Peyer's patch (tissue), 4 donors: ENCODE measurements around the gene EYA2. TPM values are rescaled to one million over a fixed set of nuclear protein-coding genes. Genes with fewer than 3 reads are reported as not detected.

Experiments
- DNase-seq, 3 donors: peaks; one replicate each; pipeline ENCODE4 v3.0.0-alpha.2; 2017 to 2019
- H3K27ac ChIP-seq, 4 donors: fragments of 200-600 bp; sonication (generic); one replicate each; pipeline ENCODE4 v1.5.1; 2016 to 2019
- H3K27me3 ChIP-seq, 2 donors: fragments of 200-600 bp; sonication (generic); one replicate each; pipeline ENCODE4 v1.5.1; 2019
- H3K36me3 ChIP-seq, 3 donors: fragments of 200-600 bp; sonication (generic); one replicate each; pipeline ENCODE4 v1.5.1; 2016 to 2019
- H3K4me1 ChIP-seq, 4 donors: fragments of 200-600 bp; sonication (generic); one replicate each; pipeline ENCODE4 v1.5.1; 2016 to 2019
- H3K4me3 ChIP-seq, 4 donors: fragments of 200-600 bp; sonication (generic); 1 replicate in 3 of 4; 2 replicates in 1 of 4; pipeline ENCODE4 v1.5.1; 2016 to 2019; ENCODE audit warnings: mild to moderate bottlenecking in 1 of 4
- H3K9me3 ChIP-seq, 4 donors: fragments of 200-600 bp; sonication (generic); one replicate each; pipeline ENCODE4 v1.5.1; 2016 to 2019; ENCODE audit warnings: mild to moderate bottlenecking in 1 of 4
- CTCF ChIP-seq, 6 experiments: fragments of 450-650 bp in 4 of 6; fragments of 200-600 bp in 2 of 6; sonication (generic) in 1 of 6; IDR thresholded peaks; one replicate each; pipeline ENCODE4 v1.5.1; 2017 to 2019; ENCODE audit warnings: antibody characterized with exemption in 6 of 6, mild to moderate bottlenecking in 3 of 6, moderate library complexity in 1 of 6
- POLR2A ChIP-seq, 2 donors: fragments of 450-650 bp; IDR thresholded peaks; one replicate each; pipeline ENCODE4 v1.5.1; 2017; ENCODE audit warnings: antibody characterized with exemption in 2 of 2, mild to moderate bottlenecking in 2 of 2, moderate library complexity in 2 of 2
- total RNA-seq, 4 donors: library from RNA; depleted of rRNA; stranded (reverse); fragments of >200 nt; gene quantifications; one replicate each; pipeline ENCODE4 v1.1.0, GENCODE V29; 2016

Gene EYA2
- total RNA-seq, 4 donors from 2014 or later = 0.40 to 1.7 TPM; not detected in 2

DNA sequence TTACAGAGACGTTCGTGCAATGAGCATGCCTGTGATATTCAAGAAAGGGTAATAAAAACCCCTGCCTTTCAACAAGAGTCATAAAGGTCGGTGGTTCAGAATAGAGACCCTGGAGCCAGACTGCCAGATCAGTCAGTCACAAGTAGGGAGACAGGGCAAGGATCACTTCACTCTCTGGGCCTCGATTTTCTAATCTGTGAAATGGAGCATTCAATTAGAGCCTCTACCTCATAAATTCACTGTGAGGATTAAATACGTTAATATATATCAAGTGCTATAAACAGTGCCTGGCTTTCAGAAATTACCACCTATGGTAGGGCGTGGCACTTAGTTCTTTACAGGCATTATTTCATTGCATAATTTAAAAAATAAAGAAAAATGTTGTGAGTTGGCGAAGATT, 43.7 kb upstream of the EYA2 start:
- TF ChIP-seq CTCF (IDR thresholded peaks at IDR 0.05) (no peak), POLR2A (IDR thresholded peaks at IDR 0.05) (no peak)
- Histone ChIP-seq H3K4me3 (no peak overlapping the region), H3K4me1 (peaks cover 0 to 9% (median 0%) of the 10 kb centered on the region in 4 donors), H3K27ac (peak overlapping the region in 2 of 4 donors; percentile 62 to 73), H3K27me3 (no peaks in the 10 kb centered on the region), H3K9me3 (no peaks in the 10 kb centered on the region), H3K36me3 (no peaks in the 10 kb centered on the region)
- no peak for DNase-seq

DNA sequence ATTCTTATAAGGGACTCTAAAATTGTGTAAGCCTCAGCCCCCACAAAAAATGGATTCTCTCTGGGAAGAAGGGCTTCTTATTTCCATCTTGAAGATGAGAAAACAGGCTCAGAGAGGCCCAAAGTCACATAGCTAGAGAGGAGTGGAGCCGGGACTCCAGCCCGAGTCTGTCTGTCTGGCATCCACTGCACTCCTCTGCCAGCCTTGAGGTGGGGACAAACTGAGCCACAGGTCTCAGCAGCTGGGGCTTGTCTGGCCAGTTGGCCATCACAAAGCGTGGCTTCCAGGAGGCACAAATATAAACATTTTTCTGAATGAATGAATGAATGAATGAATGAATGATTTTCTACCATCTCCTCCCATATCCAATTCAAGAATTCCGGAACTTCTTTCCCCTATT, 42.9 kb upstream of the EYA2 start:
- H3K9me3 ChIP-seq = no peaks in the 10 kb centered on the region
- H3K27me3 ChIP-seq = no peaks in the 10 kb centered on the region
- DNase-seq = no peak
- no peaks in the 10 kb centered on the region for H3K36me3 ChIP-seq
- TF ChIP-seq POLR2A (IDR thresholded peaks at IDR 0.05) (no peak), CTCF (IDR thresholded peaks at IDR 0.05) (no peak)
- no peak overlapping the region for H3K27ac ChIP-seq
- no peak overlapping the region for H3K4me3 ChIP-seq
- H3K4me1 ChIP-seq = peaks cover 0 to 9% (median 0%) of the 10 kb centered on the region in 4 donors

- H3K4me3 ChIP-seq = no peak overlapping the region
- no peaks in the 10 kb centered on the region for H3K9me3 ChIP-seq
- H3K27me3 ChIP-seq = no peaks in the 10 kb centered on the region
- TF ChIP-seq POLR2A (IDR thresholded peaks at IDR 0.05) (no peak), CTCF (IDR thresholded peaks at IDR 0.05) (no peak)
- H3K27ac ChIP-seq = no peak overlapping the region
- H3K36me3 ChIP-seq = no peaks in the 10 kb centered on the region
- peaks cover 0 to 9% (median 0%) of the 10 kb centered on the region in 4 donors for H3K4me1 ChIP-seq
- no peak for DNase-seq
These were observed 42.3 kb upstream of the EYA2 start for GRCh38 chr20:46852313-46852712.

GRCh38 chr20:46853926-46854325, 40.7 kb upstream of the EYA2 start:
- no peaks in the 10 kb centered on the region for H3K36me3 ChIP-seq
- no peaks in the 10 kb centered on the region for H3K27me3 ChIP-seq
- no peak overlapping the region for H3K27ac ChIP-seq
- H3K4me3 ChIP-seq = no peak overlapping the region
- H3K9me3 ChIP-seq = no peaks in the 10 kb centered on the region
- no peak for DNase-seq
- H3K4me1 ChIP-seq = peaks cover 0 to 9% (median 0%) of the 10 kb centered on the region in 4 donors
- no peak for TF ChIP-seq POLR2A (IDR thresholded peaks at IDR 0.05)
- TF ChIP-seq CTCF (IDR thresholded peaks at IDR 0.05) = no peak

GRCh38 chr20:46857061-46857831, 37.4 kb upstream of the EYA2 start:
- Histone ChIP-seq H3K27me3 (no peaks in the 10 kb centered on the region), H3K36me3 (no peaks in the 10 kb centered on the region), H3K4me3 (no peak overlapping the region), H3K27ac (no peak overlapping the region), H3K4me1 (no peaks in the 10 kb centered on the region), H3K9me3 (no peaks in the 10 kb centered on the region)
- no peak for TF ChIP-seq POLR2A (IDR thresholded peaks at IDR 0.05)
- TF ChIP-seq CTCF (IDR thresholded peaks at IDR 0.05) = no peak
- no peak for DNase-seq
